ENCODE results near the gene KLHL30. TPM values are rescaled to one million over a fixed set of nuclear protein-coding genes. Genes with fewer than 3 reads are reported as not detected.

The KLHL30 gene
- total RNA-seq, 2 donors from 2014 or later, result 24.9 to 29.0 TPM

DNA sequence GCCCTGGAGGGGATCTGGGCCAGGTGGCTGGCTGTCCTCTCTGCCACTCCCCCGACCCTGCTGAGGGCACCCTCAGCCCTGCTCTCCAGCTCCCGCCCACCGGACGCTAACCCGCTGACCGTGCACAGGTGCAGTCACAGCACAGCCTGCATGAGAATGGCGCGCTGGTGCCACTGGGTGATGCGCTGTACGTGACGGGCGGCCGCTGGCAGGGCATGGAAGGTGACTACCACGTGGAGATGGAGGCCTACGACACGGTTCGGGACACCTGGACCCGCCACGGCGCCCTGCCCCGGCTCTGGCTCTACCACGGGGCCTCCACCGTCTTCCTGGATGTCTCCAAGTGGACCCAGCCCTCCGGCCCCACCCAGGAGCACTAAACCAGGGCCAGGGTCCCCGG, 12.2 kb downstream of the KLHL30 start:
- H3K36me3 ChIP-seq, result peaks cover 8% of the 10 kb centered on the region
- no peak overlapping the region for H3K27ac ChIP-seq
- H3K27me3 ChIP-seq, result no peaks in the 10 kb centered on the region
- no peak overlapping the region for H3K4me3 ChIP-seq
- H3K4me1 ChIP-seq, result peaks cover 0 to 3% of the 10 kb centered on the region in 2 donors
- DNase-seq (ENCODE audit: low spot score), result no peak
- H3K9me3 ChIP-seq, result no peaks in the 10 kb centered on the region
- TF ChIP-seq, protein P1, sequence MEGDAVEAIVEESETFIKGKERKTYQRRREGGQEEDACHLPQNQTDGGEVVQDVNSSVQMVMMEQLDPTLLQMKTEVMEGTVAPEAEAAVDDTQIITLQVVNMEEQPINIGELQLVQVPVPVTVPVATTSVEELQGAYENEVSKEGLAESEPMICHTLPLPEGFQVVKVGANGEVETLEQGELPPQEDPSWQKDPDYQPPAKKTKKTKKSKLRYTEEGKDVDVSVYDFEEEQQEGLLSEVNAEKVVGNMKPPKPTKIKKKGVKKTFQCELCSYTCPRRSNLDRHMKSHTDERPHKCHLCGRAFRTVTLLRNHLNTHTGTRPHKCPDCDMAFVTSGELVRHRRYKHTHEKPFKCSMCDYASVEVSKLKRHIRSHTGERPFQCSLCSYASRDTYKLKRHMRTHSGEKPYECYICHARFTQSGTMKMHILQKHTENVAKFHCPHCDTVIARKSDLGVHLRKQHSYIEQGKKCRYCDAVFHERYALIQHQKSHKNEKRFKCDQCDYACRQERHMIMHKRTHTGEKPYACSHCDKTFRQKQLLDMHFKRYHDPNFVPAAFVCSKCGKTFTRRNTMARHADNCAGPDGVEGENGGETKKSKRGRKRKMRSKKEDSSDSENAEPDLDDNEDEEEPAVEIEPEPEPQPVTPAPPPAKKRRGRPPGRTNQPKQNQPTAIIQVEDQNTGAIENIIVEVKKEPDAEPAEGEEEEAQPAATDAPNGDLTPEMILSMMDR (IDR thresholded peaks at IDR 0.05), result no peak

DNA sequence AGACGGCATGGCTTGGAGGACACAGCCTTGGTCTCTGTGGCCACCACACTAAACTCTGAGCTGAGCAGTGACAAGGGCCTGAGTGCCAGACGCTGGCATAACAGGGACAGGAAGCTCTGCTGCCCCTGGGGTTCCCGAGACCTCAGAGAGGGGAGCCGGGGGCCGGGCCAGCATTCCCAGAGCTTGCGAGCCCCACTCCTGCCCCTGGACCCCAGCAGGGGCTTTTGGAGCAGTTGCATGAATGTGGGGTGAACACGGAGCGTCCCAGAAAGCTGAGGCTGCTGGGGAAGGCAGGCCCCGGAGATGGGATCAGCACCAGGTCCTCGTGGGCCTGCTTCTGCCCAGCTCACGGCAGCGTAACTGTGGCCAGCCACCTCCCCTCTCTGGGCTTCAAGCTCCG, 12.7 kb downstream of the KLHL30 start:
- TF ChIP-seq, protein P1 (IDR thresholded peaks at IDR 0.05), result no peak
- no peak for DNase-seq (ENCODE audit: low spot score)
- H3K27me3 ChIP-seq, result no peaks in the 10 kb centered on the region
- no peaks in the 10 kb centered on the region for H3K9me3 ChIP-seq
- H3K4me1 ChIP-seq, result peaks cover 0 to 3% of the 10 kb centered on the region in 2 donors
- peaks cover 8% of the 10 kb centered on the region for H3K36me3 ChIP-seq
- H3K4me3 ChIP-seq, result no peak overlapping the region
- no peak overlapping the region for H3K27ac ChIP-seq

DNA sequence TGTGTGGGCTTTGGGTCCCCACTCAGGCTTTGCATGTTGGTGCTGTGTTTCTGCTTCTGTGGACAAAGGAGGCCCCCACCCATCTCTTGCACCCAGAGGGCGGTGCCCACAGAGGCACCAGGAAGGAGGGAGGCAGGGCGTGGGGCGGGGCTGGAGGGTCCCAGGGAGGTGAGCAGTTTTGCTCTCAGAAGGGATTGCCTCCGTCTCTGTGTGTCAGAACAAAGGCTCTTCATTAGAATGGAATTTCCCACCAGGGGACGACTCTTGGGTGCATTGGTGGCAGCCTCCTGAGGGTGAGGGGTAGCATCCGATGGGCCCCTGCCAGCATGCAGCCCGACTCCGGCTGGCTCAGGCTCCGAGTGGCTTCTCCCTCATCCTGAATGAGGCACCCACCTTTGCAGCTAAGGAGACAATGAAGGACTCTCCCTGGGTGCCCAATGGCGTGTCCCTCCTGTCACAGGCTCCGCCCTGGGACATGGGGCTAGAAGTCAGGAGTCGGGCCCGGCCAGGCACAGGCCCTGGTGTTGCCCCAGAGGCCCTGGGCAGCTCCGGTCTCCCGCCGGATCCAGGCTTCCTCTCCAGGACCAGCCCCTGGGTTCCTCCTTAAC, 13.3 kb downstream of the KLHL30 start:
- peaks cover 0 to 3% of the 10 kb centered on the region in 2 donors for H3K4me1 ChIP-seq
- H3K27ac ChIP-seq, result no peak overlapping the region
- no peak overlapping the region for H3K4me3 ChIP-seq
- H3K36me3 ChIP-seq, result peaks cover 8% of the 10 kb centered on the region
- H3K9me3 ChIP-seq, result no peaks in the 10 kb centered on the region
- H3K27me3 ChIP-seq, result no peaks in the 10 kb centered on the region
- TF ChIP-seq, protein P1 (IDR thresholded peaks at IDR 0.05), result no peak
- DNase-seq (ENCODE audit: low spot score), result no peak

DNA sequence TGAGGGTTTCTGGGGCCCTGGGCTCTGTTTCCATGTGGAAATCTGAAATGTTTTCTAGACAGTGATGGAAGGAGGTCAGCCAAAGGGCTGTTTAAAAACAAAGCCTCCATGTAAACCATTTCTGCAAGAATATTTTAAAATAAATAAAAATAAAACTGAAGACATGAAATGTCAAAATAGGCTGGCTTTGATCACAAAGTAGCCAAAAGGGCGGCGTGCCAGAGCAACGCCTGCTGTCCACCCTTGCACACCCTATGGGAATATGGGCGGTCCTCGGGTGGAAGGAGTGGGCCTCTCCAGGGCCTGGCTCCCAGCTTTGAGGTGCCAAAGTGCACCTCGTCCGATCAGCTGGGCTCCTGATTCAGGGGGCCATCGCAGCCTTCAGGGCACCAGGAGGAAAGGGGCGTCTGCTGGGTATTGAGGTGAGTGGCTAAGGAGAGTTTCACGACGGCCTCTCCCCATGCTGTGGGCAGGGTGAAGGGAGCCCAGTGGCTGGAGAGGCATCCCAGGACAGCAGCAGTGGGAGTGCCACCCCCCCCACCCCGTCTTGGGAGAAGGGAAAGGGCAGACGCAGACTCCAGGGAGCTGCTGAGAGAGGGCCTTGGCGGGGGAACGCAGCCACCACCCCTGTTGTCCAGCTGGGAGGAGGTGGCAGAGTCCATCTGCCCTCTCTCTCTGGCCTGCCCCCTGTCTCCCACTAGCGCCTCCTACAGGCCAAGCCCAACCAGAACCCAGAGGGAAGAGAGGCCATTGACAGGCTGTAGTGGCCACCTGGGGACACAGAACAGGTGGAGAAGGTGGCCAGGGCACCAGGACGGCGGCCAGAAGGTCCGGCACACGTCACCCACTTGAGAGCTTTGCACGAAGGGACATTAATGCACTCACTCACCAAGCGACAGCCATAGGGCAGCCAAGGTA, 14.6 kb downstream of the KLHL30 start:
- TF ChIP-seq, protein P1 (IDR thresholded peaks at IDR 0.05), result no peak
- Histone ChIP-seq H3K27me3 (no peaks in the 10 kb centered on the region), H3K4me1 (peaks cover 0 to 3% of the 10 kb centered on the region in 2 donors), H3K4me3 (no peak overlapping the region), H3K9me3 (no peaks in the 10 kb centered on the region), H3K36me3 (peaks cover 8% of the 10 kb centered on the region), H3K27ac (peak overlapping the region in 1 of 2 donors; percentile 21)
- no peak for DNase-seq (ENCODE audit: low spot score)

DNA sequence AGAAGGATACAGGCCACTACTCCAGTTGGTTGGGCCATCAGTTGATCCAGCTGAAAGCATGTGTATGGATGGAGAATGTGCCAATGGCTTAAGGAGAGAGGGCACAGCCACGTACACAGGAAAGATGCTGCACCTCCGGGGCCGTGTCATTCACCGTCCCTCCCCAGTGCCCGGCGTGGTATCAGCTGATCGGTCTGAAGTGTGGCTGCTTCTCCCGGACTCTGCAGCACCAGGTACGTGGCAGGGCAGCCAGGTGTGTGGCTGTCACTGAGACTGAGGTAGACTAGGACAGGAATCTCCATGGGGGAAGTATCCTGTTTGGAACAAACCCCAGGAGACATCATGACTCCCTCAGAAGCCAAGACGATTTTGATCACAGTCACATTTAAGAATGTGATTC, 16.1 kb downstream of the KLHL30 start:
- Histone ChIP-seq H3K4me3 (no peak overlapping the region), H3K9me3 (no peaks in the 10 kb centered on the region), H3K4me1 (peaks cover 0 to 15% of the 10 kb centered on the region in 2 donors), H3K27ac (no peak overlapping the region), H3K36me3 (no peaks in the 10 kb centered on the region), H3K27me3 (no peaks in the 10 kb centered on the region)
- TF ChIP-seq, protein P1 (IDR thresholded peaks at IDR 0.05), result no peak
- no peak for DNase-seq (ENCODE audit: low spot score)

Data from right atrium auricular region (tissue), 2 donors.